Measurements from ENCODE around the gene BCO1.

GRCh38 chr16:81280393-81280792 lies 41.9 kb downstream of the BCO1 start:
- TF ChIP-seq CTCF (IDR thresholded peaks at IDR 0.05 in 4 of 5, conservative IDR thresholded peaks at IDR 0.05 in 1 of 5) (no peak), POLR2A (IDR thresholded peaks at IDR 0.05) (no peak)

All from gastrocnemius medialis (tissue), 4 donors.